ENCODE measurements around the gene USP3.

DNA sequence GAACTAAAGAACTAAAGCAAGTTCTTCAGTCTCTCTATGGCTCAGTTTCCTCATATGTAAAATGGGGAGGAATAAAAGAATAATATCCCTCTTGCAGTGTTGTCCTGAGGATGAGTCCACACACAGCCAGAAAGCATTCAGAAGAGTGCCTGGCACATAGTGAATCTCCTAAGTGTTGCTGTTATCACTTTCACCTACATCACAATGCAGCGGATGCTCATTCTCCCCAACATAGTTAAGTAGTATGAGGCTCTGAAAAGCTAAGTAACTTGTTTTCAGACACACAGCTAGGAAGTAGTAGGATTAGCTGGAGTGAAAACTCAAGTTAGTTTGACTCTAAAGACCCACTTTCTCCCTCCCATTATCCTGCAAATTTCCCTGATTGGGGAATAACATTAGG lies 9.1 kb upstream of the USP3 start:
- TF ChIP-seq, protein P1, sequence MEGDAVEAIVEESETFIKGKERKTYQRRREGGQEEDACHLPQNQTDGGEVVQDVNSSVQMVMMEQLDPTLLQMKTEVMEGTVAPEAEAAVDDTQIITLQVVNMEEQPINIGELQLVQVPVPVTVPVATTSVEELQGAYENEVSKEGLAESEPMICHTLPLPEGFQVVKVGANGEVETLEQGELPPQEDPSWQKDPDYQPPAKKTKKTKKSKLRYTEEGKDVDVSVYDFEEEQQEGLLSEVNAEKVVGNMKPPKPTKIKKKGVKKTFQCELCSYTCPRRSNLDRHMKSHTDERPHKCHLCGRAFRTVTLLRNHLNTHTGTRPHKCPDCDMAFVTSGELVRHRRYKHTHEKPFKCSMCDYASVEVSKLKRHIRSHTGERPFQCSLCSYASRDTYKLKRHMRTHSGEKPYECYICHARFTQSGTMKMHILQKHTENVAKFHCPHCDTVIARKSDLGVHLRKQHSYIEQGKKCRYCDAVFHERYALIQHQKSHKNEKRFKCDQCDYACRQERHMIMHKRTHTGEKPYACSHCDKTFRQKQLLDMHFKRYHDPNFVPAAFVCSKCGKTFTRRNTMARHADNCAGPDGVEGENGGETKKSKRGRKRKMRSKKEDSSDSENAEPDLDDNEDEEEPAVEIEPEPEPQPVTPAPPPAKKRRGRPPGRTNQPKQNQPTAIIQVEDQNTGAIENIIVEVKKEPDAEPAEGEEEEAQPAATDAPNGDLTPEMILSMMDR (conservative IDR thresholded peaks at IDR 0.05; ENCODE audit: low read length): no peak
- no peak for TF ChIP-seq EZH2phosphoT487 (IDR thresholded peaks at IDR 0.05; ENCODE audit: borderline replicate concordance)
